Activated CD4-positive, alpha-beta T cell treated with anti-CD3 and anti-CD28 coated beads, Interleukin-2, Interleukin-6, amounts not matched to agents 100 ng/mL and 50 ng/mL, durations not matched to agents 16 hours and 8 hours (primary cell): ENCODE data around the gene ASPSCR1.

Experiments used
- DNase-seq: peaks from one replicate; pipeline ENCODE4 v3.0.0-alpha.2; 2020

ASPSCR1 gene

DNA sequence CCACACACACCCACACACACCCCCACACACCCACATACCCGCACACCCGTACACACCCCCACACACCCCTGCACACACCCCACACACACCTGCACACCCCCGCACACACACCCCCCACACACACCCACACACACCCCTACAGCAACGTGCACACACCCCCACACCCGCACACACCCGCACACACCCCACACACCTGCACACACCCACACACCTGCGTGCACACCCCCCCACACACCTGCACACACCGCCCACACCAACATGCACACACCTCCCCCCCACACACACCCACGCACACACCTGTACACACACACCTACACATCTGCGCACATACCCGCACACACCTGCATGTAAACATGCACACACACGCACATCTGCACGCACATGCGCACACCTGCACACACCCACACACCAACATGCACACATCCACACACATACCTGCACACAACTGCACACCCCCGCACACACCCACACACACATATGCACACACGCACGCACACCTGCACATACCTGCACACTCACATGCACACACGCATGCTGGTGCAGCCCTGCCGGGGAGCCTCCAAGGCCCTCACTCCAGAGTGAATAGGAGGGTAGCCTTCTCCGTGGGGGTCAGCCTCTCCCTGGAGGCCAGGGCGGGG is 7.5 kb downstream of the ASPSCR1 start:
- no peak for DNase-seq

DNA sequence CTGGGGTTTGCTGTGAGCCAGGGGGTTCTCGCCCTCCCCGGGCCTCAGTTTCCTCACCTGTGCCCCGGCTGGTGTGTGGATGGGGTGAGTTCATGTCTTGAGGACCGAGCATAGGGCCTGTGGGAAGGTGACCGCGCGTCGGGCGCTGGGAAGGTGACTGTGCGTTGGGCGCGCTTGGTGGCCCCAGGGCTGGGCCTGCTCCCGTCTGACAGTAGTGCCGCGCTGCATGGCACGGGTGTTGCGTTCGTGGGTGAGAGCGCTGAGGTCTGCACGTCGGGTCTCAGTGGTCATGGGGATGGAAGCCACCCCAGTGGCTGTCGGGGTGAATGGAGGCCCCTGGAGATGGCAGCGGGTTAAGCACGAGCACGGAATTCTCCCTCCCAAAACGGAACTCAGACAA is 9.2 kb downstream of the ASPSCR1 start:
- no peak for DNase-seq

DNA sequence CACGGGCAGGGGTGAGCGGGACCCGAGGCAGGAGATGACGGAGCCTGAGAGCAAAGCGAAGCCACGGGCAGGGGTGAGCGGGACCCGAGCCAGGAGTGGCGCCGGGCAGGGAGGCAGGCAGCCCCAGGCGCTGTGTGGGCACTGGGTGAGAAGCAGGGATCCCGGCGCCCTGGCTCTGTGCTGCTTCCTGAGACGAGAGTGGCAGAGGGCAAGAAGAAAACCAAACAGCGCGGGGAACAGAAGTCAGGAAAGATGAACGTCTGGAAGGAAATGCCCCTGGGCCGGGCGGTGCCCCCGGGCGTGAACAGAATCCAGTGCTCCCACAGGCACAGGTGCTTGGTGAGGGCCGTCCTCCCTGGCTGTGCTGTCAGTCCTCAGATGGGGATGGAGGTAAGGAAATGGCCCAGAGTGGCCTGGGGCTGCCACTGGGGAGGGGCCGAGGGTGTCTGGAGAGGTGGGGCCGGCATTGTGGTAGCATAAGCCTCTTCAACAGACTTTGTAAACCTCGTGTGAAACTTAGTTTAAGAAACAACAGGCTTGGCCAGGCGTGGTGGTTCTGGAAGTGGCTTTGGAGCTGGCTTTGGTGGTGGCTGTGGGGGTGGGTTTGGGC is 9.8 kb downstream of the ASPSCR1 start:
- no peak for DNase-seq

DNA sequence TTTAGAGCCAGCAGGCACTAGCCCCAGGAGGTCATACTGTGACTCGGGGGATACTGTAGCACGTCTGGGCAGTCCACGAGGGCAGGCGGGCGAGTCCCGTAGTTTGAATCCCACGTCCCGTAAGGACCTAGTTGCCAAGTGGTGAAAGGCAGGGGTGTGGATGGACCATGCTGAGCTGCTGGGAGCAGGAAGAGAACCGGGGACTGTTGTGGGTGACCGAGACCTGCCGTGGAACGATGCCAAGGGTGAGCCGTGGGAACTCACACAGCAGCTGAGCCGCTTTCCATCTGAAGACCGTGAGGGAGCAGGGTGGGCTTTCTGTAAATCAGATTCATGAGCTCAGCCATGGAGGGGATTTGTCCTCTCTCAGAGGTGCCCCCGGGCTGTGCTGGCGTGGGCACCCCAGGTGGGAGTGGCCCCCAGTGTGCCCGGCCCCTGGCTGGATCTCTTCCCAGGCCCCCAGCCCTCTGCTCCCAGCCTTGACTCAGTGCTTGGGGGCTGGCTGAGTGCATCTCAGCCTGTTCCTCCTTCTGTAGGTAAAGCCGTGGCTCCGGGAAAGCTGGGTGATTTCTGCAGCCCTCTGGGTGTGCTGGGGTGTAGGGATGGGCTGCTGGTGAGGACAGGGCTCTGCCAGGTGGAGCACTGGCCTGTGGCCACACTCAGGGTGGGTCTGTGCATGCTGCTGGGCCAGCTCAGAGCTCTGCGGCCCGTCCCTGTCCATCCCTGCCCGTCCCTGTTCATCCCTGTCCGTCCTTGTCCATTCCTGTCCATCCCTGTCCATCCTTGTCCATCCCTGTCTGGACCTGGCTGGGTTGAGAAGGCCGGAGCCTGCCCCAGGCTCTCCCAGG is 13.6 kb downstream of the ASPSCR1 start:
- no peak for DNase-seq

DNA sequence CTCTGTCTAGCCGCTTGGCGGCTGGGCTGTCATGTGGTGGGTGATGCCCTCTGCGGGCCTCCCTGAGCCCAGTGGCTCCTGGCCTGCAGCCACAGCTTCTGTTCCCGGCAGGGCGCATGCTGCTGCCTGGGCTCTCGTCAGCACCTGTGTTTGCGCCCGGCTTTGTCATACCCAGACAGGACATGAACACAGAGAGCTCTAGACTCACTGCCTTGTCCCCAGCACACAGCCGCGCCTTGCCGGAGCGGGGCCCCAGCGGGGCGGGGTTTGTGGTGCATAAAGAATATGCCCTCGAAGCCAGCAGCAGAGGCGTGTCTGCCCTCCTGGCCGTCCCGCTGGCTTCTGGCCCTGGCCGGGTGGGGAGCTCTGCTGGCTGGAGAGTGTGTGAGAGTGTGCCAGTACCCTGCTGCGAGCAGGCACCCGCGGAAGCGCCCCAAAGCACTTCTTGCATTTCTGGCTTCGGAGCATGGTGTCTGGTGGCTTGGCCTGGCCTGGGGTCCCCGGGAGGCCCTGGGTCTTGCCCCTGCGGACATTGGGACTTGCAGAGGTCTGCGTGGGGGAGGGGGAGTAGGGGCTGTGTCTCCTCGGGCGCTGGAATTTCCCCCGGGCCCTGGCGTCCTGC is 14.4 kb downstream of the ASPSCR1 start:
- DNase-seq: no peak

DNA sequence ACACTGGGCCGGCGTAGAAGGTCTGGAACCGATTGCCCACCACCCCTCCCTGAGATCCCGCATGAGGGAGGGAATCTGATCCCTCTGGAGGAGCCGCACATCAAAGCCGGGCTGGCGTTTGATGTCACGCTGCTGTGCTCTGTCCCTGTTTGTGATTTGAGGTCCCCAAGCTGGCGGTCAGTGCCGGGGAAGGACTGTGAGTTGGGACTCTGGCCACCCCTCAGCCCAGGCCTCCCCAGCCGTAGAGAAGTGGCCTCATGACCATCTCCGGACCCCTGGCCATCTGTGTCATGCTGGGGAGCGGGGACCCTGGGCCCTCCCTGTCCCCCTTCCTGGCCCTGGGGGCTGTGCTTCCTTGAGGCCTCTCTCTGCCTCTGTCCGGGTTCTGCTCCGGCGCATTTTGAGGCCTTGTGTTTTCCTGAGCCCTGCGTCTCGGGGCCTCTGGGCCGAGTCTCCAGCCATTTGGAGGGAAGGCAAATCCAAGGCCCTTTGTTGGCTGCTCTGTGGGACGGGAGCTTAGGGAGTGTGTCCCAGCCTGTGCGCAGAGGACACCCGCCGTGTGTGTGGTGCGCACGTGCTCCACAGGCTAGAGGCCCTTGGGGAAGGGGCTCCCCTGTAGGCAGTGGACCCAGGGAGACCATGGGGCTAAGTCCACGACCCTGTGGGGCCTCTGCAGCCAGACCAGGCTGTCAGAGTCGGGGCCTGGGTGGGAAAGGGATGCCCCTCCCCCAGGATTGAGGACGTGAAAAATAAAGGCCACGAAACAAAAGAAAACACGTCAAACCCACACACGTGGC is 15.1 kb downstream of the ASPSCR1 start:
- no peak for DNase-seq

DNA sequence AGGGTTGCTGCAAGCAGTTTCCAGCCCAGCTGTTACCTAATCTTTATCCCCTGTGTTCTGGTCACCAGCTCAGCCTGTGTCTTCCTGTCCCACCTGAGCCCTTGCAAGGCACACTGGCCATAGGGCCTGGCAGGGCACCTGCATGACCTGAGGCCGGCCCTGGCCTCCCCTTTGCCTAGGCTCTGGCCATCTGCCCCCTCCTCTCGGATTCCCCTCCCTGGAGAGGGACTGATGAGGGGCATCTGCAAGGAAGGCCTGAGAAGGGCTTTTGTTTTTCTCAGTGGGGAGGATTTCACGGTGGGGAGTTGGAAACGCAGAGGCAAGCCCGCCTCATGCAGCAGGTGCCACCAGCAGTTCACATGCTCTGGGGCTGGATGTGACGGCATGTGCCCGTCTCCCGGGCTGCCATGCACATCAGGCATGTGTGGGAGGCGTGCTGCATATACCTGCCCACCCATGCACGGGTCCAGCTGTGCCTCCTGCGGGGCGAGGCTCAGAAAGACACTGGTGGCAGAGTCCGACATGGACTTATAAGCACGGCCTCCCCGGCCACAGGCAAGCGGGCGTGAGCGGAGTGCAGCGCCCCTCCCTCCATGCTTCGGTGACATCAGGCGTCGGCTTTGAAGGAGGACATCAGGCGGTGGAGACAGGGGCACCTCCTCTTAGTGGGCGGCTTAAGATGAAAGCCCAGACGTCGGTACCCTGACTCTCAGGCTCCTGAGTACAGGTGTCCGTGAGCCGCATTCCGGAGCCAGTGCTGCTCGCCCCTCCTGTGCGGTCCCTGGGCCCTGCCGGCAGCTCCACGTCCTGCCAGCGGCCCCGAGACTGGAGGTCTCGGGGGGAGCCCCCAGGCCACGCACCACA is 16.5 kb downstream of the ASPSCR1 start:
- DNase-seq: no peak

DNA sequence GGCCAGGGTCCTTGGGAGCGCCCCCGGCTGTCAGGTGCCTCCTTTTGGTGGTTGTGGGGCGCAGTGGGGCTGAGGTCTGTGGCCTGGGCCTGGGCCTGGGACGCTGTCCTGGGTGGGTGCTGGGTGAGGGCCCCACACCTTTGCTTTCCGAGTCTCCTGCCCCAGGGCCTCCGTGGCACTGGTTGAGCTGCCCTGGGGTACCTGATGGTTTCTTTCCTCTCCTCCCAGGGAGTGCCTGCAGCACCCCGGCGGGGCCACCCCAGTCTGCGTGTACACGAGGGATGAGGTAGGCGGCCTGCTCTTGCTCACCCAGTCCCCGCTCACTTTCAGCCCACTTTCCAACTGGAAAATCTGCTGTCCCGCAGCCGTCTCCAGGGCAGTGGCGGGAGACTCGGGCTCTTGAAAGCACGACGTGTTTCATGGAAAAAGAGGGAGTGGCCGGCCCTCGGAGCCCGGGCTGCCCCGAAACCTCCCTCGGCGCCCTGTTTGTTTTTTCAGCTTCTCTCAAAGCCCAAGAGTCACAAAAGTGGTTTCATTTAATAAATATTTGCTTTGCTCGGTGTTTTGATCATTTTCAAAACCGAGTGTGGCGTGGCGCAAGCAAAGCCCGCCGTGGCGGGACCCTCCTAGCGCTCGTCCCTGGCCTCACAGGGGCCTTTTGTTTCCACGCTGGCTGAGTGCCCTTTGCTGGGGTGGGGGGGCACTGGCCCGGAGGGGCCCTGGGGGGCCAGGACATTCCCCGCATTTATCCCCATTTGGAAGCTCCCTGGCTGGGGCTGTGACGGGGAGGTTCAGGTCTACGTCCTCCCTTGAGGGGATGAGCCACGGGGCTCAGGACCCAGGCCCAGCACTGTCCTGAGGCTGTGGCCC is 17.4 kb downstream of the ASPSCR1 start:
- no peak for DNase-seq

DNA sequence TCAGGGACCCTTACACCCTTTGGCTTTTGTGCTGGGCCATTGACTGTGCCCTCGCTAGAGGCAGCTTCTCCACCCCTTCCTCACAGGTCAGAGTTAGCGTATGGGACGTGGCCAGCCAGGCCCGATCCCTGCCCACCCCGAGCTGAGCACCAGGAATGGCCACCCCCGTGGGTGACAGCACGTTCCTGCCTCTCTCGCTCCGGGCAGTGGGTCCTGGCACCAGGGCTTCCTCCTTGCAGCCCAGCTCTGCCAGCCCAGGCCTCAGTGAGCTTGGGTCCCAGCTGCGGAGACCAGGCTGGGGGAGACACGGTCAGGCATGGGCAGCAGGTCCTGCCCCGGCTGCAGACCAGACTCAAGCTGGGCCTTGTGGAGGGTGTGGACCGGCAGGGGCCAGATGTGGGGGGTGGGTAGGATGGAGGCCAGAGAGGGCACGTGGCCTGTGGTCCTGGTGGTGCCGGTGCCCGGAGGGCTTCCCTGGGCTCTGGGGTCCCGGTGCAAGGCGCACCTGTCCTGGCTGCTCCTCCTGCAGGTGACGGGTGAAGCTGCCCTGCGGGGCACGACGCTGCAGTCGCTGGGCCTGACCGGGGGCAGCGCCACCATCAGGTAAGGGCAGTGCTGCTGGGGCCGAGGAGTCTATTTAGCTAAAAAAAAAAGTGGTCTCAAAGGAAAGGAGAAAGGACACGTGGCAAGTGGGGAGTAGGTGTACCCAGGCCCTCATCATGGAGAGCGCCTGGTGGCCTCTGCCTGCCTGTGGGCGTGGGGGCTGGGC is 18.2 kb downstream of the ASPSCR1 start:
- DNase-seq: no peak

DNA sequence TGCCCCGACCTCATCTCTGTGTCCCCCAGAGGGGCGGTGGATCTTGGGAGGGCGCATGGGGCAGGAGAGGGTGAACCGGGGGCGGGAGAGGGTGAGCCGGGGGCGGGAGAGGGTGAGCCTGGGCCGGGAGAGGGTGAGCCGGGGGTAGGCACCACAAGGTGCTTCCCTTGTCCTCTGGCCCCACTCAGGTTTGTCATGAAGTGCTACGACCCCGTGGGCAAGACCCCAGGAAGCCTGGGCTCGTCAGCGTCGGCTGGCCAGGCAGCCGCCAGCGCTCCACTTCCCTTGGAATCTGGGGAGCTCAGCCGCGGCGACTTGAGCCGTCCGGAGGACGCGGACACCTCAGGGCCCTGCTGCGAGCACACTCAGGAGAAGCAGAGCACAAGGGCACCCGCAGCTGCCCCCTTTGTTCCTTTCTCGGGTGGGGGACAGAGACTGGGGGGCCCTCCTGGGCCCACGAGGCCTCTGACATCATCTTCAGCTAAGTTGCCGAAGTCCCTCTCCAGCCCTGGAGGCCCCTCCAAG is 18.9 kb downstream of the ASPSCR1 start:
- DNase-seq: no peak

DNA sequence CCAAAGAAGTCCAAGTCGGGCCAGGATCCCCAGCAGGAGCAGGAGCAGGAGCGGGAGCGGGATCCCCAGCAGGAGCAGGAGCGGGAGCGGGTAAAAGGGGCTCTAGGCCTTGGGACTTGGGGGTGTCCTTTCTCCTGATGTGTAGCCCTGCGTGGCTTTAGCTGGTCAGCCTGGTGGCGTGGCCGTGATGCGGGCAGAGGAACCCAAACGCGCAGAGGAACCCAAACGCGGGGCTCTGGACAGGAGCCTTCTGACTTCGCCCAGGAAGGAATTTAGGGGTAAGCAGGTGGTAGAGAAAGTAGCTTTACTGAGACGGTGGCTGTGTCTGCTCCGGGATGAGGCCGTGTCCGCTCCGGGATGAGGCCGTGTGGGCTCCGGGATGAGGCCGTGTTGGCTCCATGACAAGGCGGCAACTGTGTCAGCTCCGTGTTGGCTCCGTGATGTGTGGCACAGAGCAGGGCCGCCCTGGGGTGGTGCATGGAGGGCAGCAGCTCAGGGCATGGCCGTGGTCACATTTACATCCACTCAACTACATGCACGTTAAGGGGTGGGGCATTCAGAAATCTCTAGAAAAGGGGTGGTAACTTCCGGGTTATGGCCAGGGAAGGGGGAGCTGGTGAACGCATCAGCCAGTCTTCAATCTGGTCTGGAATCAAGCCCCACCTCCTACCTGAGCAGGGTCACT is 19.5 kb downstream of the ASPSCR1 start:
- no peak for DNase-seq

DNA sequence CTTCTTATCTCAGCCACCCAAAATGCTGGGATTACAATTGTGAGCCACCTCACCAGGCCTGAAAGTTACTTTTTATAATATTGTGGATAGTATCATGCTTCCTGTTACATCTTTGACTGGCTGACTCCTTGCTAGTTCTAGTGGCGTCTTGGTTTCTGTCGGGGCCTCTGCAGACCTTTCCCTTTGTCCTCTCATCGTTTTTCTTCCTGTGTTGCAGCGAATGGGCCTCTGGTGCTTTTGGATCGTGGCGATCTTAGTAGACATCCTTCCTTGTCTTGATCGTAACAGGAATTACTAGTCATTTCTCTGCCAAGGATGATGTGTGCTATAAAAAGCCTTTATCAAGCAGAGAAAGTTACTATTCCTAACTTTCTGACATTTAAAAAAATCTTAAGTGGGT is 20.8 kb downstream of the ASPSCR1 start:
- DNase-seq: no peak

DNA sequence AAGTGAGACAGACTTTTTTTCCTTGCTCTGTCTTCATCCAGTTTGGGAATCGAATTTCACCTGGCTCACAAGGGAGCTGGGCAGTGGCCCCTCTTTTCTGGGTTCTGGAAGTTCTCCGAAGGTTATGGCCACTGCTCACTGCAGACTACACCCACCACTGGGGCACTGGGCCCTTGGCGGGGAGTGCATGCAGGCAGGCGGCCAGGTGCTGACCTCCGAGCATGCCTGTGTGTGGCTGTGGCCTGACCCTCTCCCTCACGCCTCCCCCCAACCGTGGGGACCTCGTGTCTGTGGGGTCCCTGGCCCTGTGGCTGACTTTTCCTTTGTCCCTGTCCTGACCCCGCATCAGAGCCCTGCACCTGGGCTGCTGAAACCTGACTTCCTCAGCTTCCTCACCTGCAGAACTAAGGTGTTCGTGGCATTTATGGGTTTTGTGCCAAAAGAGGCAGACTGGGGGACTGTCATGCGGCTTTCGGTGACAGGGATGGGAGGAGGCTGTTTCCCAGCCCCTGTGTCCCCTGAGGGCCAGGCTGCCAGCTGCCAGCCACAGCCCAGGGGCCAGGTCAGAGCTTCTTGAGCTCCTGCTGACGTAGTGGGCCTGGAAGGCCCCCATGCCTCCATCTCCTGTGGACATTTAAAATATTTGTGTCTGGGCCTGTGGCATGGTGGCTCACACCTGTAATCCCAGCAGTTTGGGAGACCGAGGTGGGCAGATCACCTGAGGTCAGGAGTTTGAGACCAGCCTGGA is 21.4 kb downstream of the ASPSCR1 start:
- DNase-seq: no peak

DNA sequence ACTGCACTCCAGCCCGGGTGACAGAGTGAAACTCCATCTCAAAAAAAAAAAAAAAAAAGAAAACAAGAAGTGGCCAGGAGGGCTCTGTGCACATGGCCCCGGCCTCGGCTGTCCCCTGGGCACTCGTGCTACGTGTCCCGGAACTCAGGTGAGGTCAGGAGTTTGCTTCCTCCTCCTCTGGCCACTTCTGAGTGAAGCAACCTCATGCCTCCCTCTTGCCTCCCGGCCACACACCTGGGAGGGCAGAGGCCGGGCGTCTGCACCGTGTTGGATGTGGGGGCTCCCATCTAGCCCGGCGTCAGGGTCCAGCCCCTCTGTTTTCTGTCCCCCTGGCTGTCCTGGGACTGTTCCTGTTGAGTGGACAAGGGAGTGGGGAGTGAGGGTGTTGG is 22.2 kb downstream of the ASPSCR1 start:
- DNase-seq: no peak

DNA sequence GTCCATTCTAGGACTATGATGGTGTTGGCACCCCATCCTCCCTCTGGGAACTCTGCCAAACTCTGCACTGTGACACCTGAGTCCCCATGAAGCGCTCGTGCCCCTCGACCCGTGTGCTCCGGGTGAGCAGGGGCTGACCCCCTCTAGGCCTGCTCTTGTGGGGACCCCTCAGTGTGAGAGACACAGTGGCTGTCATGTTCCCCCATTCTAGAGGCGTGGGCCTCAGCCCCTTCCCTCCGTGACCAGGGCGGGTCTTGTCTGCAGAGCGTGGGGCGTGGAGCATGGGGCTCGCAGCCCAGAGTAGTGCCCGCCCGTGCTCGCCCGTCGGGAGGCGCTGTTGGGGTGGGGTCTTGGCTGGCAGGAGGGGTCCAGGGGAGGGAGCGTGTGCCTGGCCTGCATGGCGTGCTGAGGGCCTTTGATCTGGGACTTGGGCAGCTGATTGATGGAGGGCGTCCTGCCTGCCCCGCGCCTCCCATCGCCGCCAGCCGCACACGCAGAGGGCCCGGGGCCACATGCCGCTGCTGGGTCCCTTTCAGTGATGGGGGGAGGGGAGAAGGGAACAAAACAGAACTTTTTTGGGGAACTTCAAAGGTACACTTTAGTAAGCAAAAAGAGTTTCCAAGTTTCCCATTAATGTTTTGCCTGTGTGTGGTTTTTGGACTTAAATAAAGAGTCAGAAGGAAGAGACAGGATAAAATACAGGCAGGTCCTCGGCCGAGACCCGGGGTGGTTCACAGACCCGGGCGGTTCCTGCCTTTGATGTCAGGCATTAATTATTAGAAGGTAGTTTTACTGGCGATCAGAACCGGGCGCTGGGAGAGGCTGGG is 22.8 kb downstream of the ASPSCR1 start:
- DNase-seq: no peak

DNA sequence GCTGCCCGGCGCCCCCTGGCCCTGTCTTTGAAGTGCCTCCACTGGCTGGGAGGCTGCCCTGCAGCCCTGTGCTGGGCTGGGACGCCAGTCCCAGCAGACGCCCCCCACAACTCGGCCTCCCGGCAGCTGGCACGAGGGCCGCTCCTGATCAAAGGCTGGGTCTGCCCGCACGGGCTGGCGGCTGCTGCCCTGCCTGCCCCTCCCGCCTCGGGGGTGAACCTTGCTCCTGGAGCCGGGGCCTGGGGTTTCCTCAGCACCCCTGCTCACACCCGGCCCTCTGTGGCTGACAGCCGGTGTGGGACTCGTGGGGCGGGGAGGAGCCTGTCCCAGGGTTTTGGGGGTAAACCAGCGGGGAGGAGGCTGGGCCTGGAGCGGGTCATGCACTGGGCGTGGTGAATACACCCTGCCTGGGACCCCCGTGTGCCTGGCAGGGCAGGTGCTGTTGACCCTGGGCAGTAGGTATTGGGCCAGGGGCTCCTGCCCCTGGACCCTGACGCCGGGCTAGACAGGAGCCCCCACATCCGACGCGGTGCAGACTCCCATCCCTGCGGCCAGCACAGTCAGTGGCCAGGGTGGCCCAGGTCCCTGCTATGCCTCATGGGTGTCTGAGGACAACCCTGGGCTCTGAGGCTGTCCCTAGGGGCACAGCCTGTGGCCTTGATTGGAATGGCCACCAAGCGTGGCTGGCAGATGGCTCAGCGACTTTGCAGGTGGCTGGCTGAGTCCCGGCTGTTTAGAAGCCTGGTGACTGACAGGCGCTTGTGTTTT is 23.6 kb downstream of the ASPSCR1 start:
- DNase-seq: no peak
